GM18909 (cell line): ENCODE data around the gene GPR78.

Experiments used
- ATAC-seq: cut with Tn5 transposase; IDR thresholded peaks from one replicate; pipeline ENCODE4 v1.9.1; 2021; ENCODE audit warnings: mild to moderate bottlenecking; ENCODE audit not compliant: unreplicated experiment, poor library complexity

The GPR78 gene, protein sequence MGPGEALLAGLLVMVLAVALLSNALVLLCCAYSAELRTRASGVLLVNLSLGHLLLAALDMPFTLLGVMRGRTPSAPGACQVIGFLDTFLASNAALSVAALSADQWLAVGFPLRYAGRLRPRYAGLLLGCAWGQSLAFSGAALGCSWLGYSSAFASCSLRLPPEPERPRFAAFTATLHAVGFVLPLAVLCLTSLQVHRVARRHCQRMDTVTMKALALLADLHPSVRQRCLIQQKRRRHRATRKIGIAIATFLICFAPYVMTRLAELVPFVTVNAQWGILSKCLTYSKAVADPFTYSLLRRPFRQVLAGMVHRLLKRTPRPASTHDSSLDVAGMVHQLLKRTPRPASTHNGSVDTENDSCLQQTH

DNA sequence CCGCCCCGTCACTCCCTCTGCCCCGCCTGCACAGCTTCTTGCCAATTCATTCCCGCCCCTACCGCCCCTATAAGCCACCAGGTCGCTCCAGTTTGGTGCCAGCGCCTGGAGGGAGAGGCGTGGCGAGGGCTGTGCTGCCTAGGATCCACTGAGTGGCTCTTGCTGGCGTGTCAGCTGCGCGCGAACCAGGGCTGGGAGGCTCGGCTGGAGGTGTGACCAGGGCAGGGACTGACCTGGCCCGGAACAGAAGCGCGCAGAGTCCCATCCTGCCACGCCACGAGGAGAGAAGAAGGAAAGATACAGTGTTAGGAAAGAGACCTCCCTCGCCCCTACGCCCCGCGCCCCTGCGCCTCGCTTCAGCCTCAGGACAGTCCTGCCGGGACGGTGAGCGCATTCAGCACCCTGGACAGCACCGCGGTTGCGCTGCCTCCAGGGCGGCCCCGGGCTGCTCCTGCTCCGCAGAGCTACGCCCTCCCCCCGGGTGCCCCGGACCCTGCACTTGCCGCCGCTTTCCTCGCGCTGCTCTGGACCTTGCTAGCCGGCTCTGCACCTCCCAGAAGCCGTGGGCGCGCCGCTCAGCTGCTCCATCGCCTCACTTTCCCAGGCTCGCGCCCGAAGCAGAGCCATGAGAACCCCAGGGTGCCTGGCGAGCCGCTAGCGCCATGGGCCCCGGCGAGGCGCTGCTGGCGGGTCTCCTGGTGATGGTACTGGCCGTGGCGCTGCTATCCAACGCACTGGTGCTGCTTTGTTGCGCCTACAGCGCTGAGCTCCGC, at the start of gene GPR78:
Gene GPR78 (plus strand): TSS at position 72 of the 773 bp plus-strand sequence. CDS start 591 bp downstream, at position 663.
- ATAC-seq, result no peak

DNA sequence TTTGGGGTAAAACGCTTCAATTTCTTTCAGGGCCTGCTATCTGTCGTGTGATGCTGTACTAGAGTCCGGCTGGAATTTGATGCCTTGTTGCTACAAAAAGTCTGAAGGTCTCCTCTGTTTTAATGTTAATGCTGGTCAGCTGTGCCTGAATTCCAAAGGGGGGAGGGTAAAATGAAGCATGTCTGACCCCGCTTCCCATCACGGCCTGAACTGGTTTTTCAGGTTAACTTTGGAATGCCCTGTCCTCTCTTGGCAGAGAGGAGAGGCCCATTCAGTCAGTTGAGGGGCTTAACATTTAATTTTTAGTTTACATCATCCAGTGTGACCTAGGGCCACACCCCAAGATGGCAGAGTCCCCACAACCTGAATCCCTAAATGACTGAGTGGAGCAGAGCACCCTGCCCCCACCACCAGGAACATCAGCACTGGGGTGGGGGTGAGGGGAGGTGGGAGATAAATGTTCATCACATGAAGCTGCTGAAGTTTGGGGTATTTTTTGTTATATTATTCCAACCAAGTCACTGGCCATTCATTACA, 47.9 kb upstream of the GPR78 start:
- no peak for ATAC-seq

- peak; percentile 45 for ATAC-seq
Observed at GRCh38 chr4:8533274-8533865, 46.8 kb upstream of the GPR78 start.

- ATAC-seq, result peak; percentile 82
Observed at GRCh38 chr4:8534129-8534528, 46.1 kb upstream of the GPR78 start.

GRCh38 chr4:8534611-8535010, 45.6 kb upstream of the GPR78 start:
- no peak for ATAC-seq

- ATAC-seq, result no peak
Observed at GRCh38 chr4:8536467-8536866, 43.7 kb upstream of the GPR78 start.

DNA sequence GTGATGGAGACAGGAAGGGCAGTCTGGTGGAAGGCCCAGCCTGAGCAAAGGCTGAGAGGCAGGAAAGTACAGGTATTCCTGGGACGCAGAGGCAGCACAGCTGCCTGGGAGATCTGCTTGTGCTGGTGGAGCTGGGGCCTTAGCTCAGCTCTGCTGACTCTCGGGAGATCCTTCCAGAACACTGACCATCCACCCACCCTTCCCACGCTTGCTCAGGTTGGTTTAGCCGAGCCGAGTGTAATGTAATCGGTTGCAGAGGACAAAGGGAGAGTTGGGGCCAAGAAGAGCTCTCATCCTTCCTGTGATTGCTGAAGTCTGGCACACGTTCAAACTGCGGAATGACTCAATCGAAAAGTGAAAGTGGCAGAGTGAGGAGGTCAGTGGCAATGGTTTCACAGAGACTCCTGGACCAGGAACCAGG, 43.1 kb upstream of the GPR78 start:
- peak; percentile 40 for ATAC-seq

DNA sequence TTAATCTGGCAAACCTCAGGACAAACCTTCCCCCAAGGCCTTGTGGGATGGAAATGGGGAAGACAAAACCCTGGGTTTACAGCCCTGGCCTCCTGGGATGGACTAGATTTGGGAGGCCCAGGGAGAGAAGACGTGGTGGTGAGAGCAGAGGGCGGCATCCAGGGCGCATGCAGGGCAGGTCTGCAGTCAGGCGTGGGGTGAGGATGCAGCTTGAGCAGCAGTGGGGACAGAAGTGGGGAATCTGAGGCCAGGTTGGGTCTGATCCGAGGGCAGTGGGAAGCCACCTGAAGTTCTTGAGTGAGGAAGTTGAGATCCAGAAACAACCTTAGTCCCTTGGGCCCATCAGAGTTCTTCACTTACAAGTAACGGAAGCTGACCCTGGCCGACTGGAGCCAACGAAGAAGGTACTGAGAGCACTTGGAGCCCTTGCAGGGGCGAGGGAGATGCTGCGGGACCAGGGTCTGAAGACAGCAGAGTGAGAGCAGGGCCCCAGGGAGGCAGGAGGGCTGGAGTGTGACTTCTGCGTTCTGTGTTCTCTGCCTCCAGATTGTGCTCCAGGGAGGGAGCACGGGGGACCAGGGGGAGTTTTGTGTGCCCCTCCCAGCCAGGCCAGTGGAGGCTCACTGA, 42.0 kb upstream of the GPR78 start:
- no peak for ATAC-seq

DNA sequence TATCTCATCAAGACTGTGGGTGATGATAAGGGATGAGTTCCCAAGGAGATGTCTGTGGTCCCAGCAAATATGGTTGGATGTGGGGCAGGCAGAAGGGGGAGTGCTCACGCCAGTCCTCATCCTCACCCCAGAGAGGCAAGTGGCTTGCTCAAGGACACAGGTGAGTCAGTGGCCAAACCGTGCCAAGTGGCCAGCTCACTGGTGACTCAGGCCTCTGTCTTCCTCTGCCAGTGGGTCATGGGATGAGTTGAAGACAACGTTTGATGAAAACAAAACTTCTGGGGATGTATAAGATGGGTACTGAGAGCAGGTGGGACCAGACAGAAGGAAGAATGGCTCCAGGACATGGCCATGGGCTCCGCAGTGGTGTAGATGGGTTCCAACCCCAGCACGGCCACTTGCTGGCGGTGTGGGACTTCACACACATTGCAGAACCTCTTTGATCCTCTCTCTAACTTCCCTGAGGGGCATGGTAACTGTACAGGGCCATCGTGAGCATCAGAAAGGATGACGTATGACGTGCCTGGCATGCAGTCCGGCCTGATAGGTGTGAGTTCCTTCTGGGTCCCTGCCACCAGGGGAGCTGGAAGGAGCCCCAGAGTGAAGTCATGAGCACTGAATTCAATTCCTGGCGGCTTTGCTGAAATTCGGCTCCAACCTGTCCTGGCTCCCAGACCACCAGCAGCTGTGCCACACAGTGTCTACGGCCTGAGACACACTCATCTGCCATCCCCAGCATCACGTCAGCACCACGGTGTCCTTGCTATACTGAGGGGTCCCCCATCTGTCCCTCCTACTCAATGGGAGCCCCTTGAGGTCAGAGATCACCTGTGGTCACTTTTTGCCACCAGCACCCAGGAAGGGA, 41.3 kb upstream of the GPR78 start:
- ATAC-seq, result no peak

- peak; percentile 33 for ATAC-seq
Observed at GRCh38 chr4:8539661-8540060, 40.5 kb upstream of the GPR78 start.

- peak; percentile 46 for ATAC-seq
Observed at GRCh38 chr4:8540072-8540471, 40.1 kb upstream of the GPR78 start.

- ATAC-seq, result no peak
Observed at GRCh38 chr4:8540586-8540985, 39.6 kb upstream of the GPR78 start.

GRCh38 chr4:8540991-8541390, 39.2 kb upstream of the GPR78 start:
- no peak for ATAC-seq

- no peak for ATAC-seq
Observed at GRCh38 chr4:8541981-8542715, 38.0 kb upstream of the GPR78 start.

GRCh38 chr4:8542776-8543525, 37.2 kb upstream of the GPR78 start:
- ATAC-seq, result no peak

DNA sequence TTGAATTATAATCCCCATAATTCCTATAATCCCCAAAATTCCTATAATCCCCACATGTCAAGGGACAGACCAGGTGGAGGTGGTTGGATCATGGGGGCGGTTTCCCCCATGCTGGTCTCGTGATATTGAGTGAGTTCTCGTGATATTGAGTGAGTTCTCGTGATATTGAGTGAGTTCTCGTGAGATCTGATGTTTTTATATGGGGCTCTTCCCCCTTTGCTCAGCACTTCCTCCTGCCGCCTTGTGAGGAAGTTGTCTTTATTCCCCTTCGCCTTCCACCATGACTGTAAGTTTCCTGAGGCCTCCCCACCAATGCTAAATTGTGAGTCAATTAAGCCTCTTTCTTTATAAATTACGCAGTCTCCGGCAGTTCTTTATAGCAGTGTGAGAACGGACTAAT, 36.6 kb upstream of the GPR78 start:
- no peak for ATAC-seq

DNA sequence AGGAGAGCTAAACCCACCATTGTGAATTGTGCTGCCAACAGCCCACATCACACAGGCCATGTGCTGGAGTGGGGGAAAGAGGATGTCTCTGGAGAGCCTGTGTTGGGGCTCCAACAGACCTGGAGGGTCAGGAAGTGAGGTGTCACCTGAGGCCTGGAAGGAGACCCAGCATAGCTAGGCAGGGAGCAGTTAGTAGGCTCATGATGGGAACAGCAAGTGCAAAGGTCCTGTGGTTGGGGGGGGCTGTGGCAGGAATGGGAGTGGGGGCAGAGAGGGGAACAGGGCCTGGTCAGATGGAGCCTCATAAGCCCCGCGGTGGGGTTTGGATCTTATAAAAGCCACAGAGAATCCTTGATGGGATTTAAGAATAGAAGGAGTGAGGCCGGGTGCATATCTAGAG, 35.9 kb upstream of the GPR78 start:
- no peak for ATAC-seq

DNA sequence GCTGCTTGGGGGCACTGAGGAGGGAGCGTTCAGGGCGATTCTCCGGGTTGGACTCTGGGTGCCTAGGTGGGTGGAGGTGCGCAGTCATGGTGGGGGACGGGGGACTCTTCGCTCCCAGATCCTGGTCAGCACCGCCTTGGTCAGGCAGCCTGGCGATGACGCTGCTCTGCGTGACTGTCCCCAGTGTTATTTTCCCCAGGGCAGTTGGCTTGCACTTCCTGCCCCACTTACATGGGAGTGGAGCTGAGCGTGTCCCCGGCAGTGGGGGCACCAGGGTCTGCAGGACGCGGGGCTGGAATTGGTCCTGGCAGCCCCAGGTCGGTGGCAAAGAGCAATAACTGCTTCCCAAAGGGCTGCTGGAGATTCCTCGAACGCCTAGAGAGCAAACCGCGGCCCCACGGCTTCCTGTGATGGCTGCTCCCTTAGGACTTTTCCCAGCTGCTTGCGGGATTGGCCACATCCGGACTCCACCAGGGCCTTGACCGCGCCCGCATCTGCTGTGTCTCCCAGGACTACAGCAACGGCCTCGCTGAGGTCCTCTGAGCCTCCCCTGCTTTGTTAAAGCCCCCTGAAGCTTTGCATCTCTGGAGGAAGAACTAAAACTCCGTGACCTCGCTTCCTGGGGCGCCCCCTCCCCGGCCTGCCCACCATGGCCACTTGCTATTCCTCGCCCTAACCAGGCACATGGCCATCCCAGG, 35.3 kb upstream of the GPR78 start:
- no peak for ATAC-seq
